HepG2 (cell line): ENCODE measurements around the gene LCE3E. TPM values are rescaled to one million over a fixed set of nuclear protein-coding genes. Genes with fewer than 3 reads are reported as not detected.
"Not testable (repeated sequence)": the region's sequence is repeated elsewhere in the genome, so short reads cannot be mapped to it uniquely, and the experiment has no call there.

Source experiments
- ATAC-seq: fragments of 200-7000 bp; cut with Tn5 transposase; 3 replicates; pipeline ENCODE4 v1.9.1; 2020; ENCODE audit warnings: mild to moderate bottlenecking, moderate library complexity
- BruUV-seq: library from RNA; stranded (reverse); fragments of 400-500 nt; replicated peaks from 2 replicates; lab custom pipeline; 2021; lab: Mats Ljungman, UMichigan
- CTCF ChIA-PET: fragments of 300-600 bp; formaldehyde crosslinking; extraction: SDS; loops from one replicate; lab custom pipeline; 2021; ENCODE audit warnings: low total read pairs, inconsistent platforms, low intra/inter-chr PET ratio; lab: Yijun Ruan, JAX
- POLR2A ChIA-PET: fragments of 350-600 bp; sonication (Branson Sonifier 250); formaldehyde crosslinking; loops from one replicate; lab custom pipeline; 2020; ENCODE audit warnings: antibody characterized with exemption, inconsistent platforms; lab: Yijun Ruan, JAX
- DNase-seq: peaks from one replicate; pipeline ENCODE4 v3.0.0-alpha.2; 2015; ENCODE audit warnings: low spot score
- FAIRE-seq: peaks from 3 replicates; lab custom pipeline; 2011; peaks lifted over from hg19 to GRCh38; lab: Jason Lieb, UNC
- H2AFZ ChIP-seq: one replicate; pipeline ENCODE4 v1.6.1; 2011; ENCODE audit warnings: low read length, inconsistent platforms
- H3K27ac ChIP-seq: fragments of 300-600 bp; 3 replicates; pipeline ENCODE4 v1.8.0; 2011; ENCODE audit warnings: mixed run types, mild to moderate bottlenecking, mixed read lengths, low read length, inconsistent platforms; ENCODE audit not compliant: insufficient read depth; ENCODE audit errors: extremely low read length
- H3K27me3 ChIP-seq, 2 experiments: fragments of 200-600 bp in 1 of 2; 2 replicates in 1 of 2; 3 replicates in 1 of 2; pipeline versions ENCODE4 v1.6.0 to v1.8.0; 2011; ENCODE audit warnings: low read length in 2 of 2, mild to moderate bottlenecking in 2 of 2, moderate library complexity in 2 of 2, inconsistent platforms in 1 of 2; ENCODE audit not compliant: insufficient read depth in 2 of 2, control insufficient read depth in 1 of 2
- H3K36me3 ChIP-seq, 2 experiments: fragments of 200-600 bp in 1 of 2; replicated peaks in 1 of 2; 2 replicates in 1 of 2; 3 replicates in 1 of 2; pipeline versions ENCODE4 v1.5.1 to v1.8.0; 2011; ENCODE audit warnings: low read length in 2 of 2, inconsistent platforms in 1 of 2; ENCODE audit not compliant: insufficient read depth in 2 of 2, control insufficient read depth in 1 of 2
- H3K4me1 ChIP-seq: 2 replicates; pipeline ENCODE4 v1.5.1; 2012; ENCODE audit warnings: low read length, inconsistent platforms; ENCODE audit not compliant: insufficient read depth
- H3K4me2 ChIP-seq: 2 replicates; pipeline ENCODE4 v1.6.0; 2011; ENCODE audit warnings: low read depth, low read length, inconsistent platforms
- H3K4me3 ChIP-seq, 3 experiments: fragments of 200-600 bp in 1 of 3; sonication (generic), shearing (Covaris generic) in 1 of 3; replicated peaks in 1 of 3; 2 replicates each; pipeline ENCODE4 v1.5.1; 2011 to 2016; ENCODE audit warnings: low read length in 3 of 3, inconsistent platforms in 2 of 3, low read depth in 2 of 3, mild to moderate bottlenecking in 2 of 3, control low read depth in 1 of 3, mixed read lengths in 1 of 3; ENCODE audit not compliant: insufficient read depth in 1 of 3
- H3K79me2 ChIP-seq: one replicate; pipeline ENCODE4 v1.6.1; 2011; ENCODE audit warnings: low read length, inconsistent platforms; ENCODE audit not compliant: insufficient read depth
- H3K9ac ChIP-seq: 2 replicates; pipeline ENCODE4 v1.6.0; 2011; ENCODE audit warnings: mild to moderate bottlenecking, low read depth, low read length, inconsistent platforms; ENCODE audit not compliant: insufficient read depth
- H3K9me3 ChIP-seq: 2 replicates; pipeline ENCODE4 v1.5.1; 2012; ENCODE audit warnings: mild to moderate bottlenecking, low read length
- H4K20me1 ChIP-seq: 2 replicates; pipeline ENCODE4 v1.6.0; 2011; ENCODE audit warnings: inconsistent platforms, mild to moderate bottlenecking, low read length, moderate library complexity; ENCODE audit not compliant: insufficient read depth
- CHD4 ChIP-seq: fragments of 200-600 bp; sonication (generic); IDR thresholded peaks from 2 replicates; pipeline ENCODE4 v1.7.0; 2017; ENCODE audit warnings: mild to moderate bottlenecking, low read length, borderline replicate concordance
- GPBP1L1 ChIP-seq: sonication (generic); formaldehyde crosslinking; IDR thresholded peaks from 2 replicates; pipeline ENCODE4 v1.5.0; 2020; ENCODE audit warnings: mild to moderate bottlenecking, missing genetic modification reagents
- ISL2 ChIP-seq: sonication (generic); formaldehyde crosslinking; IDR thresholded peaks from 2 replicates; pipeline ENCODE4 v1.5.0; 2020; ENCODE audit warnings: missing genetic modification reagents
- MNT ChIP-seq: fragments of 450-650 bp; IDR thresholded peaks from 2 replicates; pipeline ENCODE4 v1.6.1; 2016
- MYC ChIP-seq: sonication (generic); formaldehyde crosslinking; IDR thresholded peaks from 2 replicates; pipeline ENCODE4 v1.9.0; 2021; ENCODE audit warnings: missing genetic modification reagents, borderline replicate concordance
- SIX4 ChIP-seq: sonication (generic); formaldehyde crosslinking; IDR thresholded peaks from 2 replicates; pipeline ENCODE4 v1.4.0; 2020; ENCODE audit warnings: missing genetic modification reagents
- THAP8 ChIP-seq: sonication (generic); formaldehyde crosslinking; IDR thresholded peaks from 2 replicates; pipeline ENCODE4 v1.5.1; 2020; ENCODE audit warnings: missing genetic modification reagents, mild to moderate bottlenecking, borderline replicate concordance
- ZBTB21 ChIP-seq: sonication (generic); formaldehyde crosslinking; IDR thresholded peaks from 2 replicates; pipeline ENCODE4 v1.4.0; 2020; ENCODE audit warnings: missing genetic modification reagents
- ZNF256 ChIP-seq: sonication (generic); formaldehyde crosslinking; conservative IDR thresholded peaks from 2 replicates; pipeline ENCODE4 v1.4.0; 2020; ENCODE audit warnings: missing genetic modification reagents
- ZNF407 ChIP-seq: sonication (generic); formaldehyde crosslinking; IDR thresholded peaks from one replicate; pipeline ENCODE4 v1.5.1; 2020; ENCODE audit warnings: mild to moderate bottlenecking, missing genetic modification reagents; ENCODE audit errors: not compliant biosample characterization
- WGBS: methylation state at CpG from one replicate; pipeline ENCODE4 v1.1.6; 2017; ENCODE audit warnings: low lambda C conversion rate; 5-methylcytosine and 5-hydroxymethylcytosine counted together
- in situ Hi-C: cut with HindIII; loops from 2 replicates; pipeline ENCODE4 v1.10.0; 2017; ENCODE audit warnings: low pct_unique_long_range_greater_than_20kb; ENCODE audit not compliant: extremely low pct_ligation_motif_present
- intact Hi-C: fragments of 100-400 bp; cut with micrococcal nuclease; formaldehyde crosslinking; loops from one replicate; pipeline ENCODE4 v1.10.0; 2022; ENCODE audit not compliant: unreplicated experiment
- polyA plus RNA-seq, 8 experiments: library from polyadenylated mRNA; depleted of rRNA in 3 of 8; stranded (reverse) in 7 of 8; unstranded in 1 of 8; fragments of >200 nt; fragmentation: Illumina TruSeq in 4 of 8; extraction: Trizol in 4 of 8; gene quantifications; 2 replicates each; pipeline versions ENCODE4 v1.2.1 to v1.2.3, GENCODE V29; 2011 to 2016; ENCODE audit warnings: low read depth in 4 of 8, missing spikeins in 1 of 8, mixed read lengths in 1 of 8; ENCODE audit not compliant: insufficient read depth in 1 of 8
- total RNA-seq, 5 experiments: library from RNA; depleted of rRNA; stranded (reverse); fragments of >200 nt; fragmentation: Illumina TruSeq; extraction: Trizol; gene quantifications; 2 replicates each; pipeline ENCODE4 v1.2.3, GENCODE V29; 2016; ENCODE audit warnings: low read depth in 1 of 5

The LCE3E gene
- total and polyA plus RNA-seq, 2 of the 13 experiments (the other 11 are each of a cell fraction or from before 2014, with no cell fraction given) = not detected

- TF ChIP-seq GPBP1L1 (CRISPR knock-in tag) (no peak), CHD4 (no peak), MYC (CRISPR knock-in tag) (no peak), MNT (no peak), ZBTB21 (no peak), ISL2 (no peak), THAP8 (CRISPR knock-in tag) (no peak), ZNF256 (CRISPR knock-in tag) (no peak), SIX4 (no peak), ZNF407 (CRISPR knock-in tag) (no peak)
These were observed 1.5 kb downstream of the LCE3E start (continued) for GRCh38 chr1:152565115-152565514.

- FAIRE-seq = not testable (repeated sequence)
These were observed 18.2 kb downstream of the LCE3E start for GRCh38 chr1:152548358-152548757.

More at GRCh38 chr1:152548358-152548757, 18.2 kb downstream of the LCE3E start:
- in situ Hi-C loops, BruUV-seq, H3K27ac ChIP-seq, POLR2A ChIA-PET, H3K4me2 ChIP-seq, H3K9ac ChIP-seq, H3K27me3 ChIP-seq, H4K20me1 ChIP-seq, H3K79me2 ChIP-seq, H3K9me3 ChIP-seq, H2AFZ ChIP-seq, DNase-seq, H3K4me3 ChIP-seq, CTCF ChIA-PET, H3K36me3 ChIP-seq, ATAC-seq, intact Hi-C loops, H3K4me1 ChIP-seq: not testable (repeated sequence)
- WGBS = no CpG with 5 or more reads among the region's 1 CpG
